ENCODE data around the gene SATB2.

GRCh38 chr2:199282309-199282708 is 175.4 kb downstream of the SATB2 start:
- TF ChIP-seq ZNF510 (tag by site-specific recombination; IDR thresholded peaks at IDR 0.05; ENCODE audit: insufficient replicate concordance) (no peak), ZSCAN18 (tag by site-specific recombination; IDR thresholded peaks at IDR 0.05) (no peak)

Measured in HEK293 (cell line).